ENCODE measurements around the gene WDR72.

WDR72 gene

DNA sequence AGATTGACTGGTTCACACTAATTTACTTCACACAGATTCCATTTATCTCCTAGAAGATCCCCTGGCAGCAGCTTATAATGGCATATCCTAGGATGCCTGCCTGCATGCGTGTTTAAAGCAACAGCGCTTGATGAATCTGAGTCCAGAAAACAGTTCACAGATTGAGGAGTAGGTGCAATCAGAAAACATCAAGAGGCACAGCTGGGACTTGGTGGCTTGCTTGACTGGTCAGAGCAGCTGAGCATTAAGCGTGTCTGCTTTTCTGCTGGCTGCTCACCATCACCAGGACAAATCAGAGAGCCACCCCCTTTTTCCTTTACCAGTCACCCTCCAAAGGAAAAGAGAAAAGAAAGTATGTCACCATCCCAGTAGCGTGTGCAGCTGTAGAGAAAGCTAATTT, 223.6 kb downstream of the WDR72 start (continued):
- TF ChIP-seq, protein P1, sequence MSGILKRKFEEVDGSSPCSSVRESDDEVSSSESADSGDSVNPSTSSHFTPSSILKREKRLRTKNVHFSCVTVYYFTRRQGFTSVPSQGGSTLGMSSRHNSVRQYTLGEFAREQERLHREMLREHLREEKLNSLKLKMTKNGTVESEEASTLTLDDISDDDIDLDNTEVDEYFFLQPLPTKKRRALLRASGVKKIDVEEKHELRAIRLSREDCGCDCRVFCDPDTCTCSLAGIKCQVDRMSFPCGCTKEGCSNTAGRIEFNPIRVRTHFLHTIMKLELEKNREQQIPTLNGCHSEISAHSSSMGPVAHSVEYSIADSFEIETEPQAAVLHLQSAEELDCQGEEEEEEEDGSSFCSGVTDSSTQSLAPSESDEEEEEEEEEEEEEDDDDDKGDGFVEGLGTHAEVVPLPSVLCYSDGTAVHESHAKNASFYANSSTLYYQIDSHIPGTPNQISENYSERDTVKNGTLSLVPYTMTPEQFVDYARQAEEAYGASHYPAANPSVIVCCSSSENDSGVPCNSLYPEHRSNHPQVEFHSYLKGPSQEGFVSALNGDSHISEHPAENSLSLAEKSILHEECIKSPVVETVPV (CRISPR knock-in tag; IDR thresholded peaks at IDR 0.05): no peak
- no peak for TF ChIP-seq TOX (CRISPR knock-in tag; IDR thresholded peaks at IDR 0.05; ENCODE audit: borderline replicate concordance)
- TF ChIP-seq, protein P2, sequence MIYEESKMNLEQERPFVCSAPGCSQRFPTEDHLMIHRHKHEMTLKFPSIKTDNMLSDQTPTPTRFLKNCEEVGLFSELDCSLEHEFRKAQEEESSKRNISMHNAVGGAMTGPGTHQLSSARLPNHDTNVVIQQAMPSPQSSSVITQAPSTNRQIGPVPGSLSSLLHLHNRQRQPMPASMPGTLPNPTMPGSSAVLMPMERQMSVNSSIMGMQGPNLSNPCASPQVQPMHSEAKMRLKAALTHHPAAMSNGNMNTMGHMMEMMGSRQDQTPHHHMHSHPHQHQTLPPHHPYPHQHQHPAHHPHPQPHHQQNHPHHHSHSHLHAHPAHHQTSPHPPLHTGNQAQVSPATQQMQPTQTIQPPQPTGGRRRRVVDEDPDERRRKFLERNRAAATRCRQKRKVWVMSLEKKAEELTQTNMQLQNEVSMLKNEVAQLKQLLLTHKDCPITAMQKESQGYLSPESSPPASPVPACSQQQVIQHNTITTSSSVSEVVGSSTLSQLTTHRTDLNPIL (CRISPR knock-in tag; IDR thresholded peaks at IDR 0.05; ENCODE audit: low read depth): no peak
- no peak for TF ChIP-seq ESRRG (CRISPR knock-in tag; IDR thresholded peaks at IDR 0.05)
- TF ChIP-seq TCF4 (CRISPR knock-in tag; IDR thresholded peaks at IDR 0.05; ENCODE audit: borderline replicate concordance): no peak

DNA sequence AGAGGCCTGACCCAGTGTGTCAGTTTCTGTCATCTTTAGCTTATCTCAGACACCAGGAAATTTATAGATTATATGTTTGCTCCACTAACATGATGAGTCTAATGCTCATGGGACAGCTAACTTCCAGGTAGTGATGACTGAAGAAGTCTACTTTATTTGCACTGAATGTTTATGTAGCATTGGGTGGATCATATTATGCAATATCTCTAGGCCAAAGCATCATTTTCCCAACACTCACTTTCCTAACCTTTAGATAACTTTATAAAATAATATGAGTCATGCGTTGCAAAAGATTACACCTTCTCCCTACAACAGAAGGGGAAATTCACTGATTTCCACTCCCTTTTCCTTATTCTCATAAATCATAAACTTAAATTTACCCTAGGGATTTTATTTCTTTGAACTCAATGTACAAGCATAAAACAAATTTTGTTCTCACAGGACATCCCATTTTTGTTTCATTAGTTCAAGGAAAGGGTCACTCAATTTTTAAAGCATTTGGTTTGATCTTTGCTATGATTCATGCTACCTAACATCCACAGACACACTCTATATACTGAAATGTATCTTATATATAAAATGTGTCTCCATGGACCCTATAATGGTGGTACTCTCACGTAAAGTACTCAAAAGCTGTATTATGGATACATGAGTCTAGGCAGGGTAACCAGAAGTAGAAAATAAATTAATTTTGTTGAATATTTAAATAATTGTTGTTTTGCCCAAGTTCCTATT, 225.2 kb downstream of the WDR72 start:
- ATAC-seq: no peak
- TF ChIP-seq ZNF565 (CRISPR knock-in tag; conservative IDR thresholded peaks at IDR 0.05; ENCODE audit: low read depth) (no peak), CSDC2 (CRISPR knock-in tag; IDR thresholded peaks at IDR 0.05) (no peak), TOX (CRISPR knock-in tag; IDR thresholded peaks at IDR 0.05; ENCODE audit: borderline replicate concordance) (no peak), PPARA (CRISPR knock-in tag; IDR thresholded peaks at IDR 0.05; ENCODE audit: borderline replicate concordance) (no peak), ZFP30 (CRISPR knock-in tag; IDR thresholded peaks at IDR 0.05) (no peak)
- TF ChIP-seq, protein P3, sequence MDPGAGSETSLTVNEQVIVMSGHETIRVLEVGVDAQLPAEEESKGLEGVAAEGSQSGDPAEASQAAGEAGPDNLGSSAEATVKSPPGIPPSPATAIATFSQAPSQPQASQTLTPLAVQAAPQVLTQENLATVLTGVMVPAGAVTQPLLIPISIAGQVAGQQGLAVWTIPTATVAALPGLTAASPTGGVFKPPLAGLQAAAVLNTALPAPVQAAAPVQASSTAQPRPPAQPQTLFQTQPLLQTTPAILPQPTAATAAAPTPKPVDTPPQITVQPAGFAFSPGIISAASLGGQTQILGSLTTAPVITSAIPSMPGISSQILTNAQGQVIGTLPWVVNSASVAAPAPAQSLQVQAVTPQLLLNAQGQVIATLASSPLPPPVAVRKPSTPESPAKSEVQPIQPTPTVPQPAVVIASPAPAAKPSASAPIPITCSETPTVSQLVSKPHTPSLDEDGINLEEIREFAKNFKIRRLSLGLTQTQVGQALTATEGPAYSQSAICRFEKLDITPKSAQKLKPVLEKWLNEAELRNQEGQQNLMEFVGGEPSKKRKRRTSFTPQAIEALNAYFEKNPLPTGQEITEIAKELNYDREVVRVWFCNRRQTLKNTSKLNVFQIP (CRISPR knock-in tag; IDR thresholded peaks at IDR 0.05; ENCODE audit: borderline replicate concordance, low read depth): no peak

DNA sequence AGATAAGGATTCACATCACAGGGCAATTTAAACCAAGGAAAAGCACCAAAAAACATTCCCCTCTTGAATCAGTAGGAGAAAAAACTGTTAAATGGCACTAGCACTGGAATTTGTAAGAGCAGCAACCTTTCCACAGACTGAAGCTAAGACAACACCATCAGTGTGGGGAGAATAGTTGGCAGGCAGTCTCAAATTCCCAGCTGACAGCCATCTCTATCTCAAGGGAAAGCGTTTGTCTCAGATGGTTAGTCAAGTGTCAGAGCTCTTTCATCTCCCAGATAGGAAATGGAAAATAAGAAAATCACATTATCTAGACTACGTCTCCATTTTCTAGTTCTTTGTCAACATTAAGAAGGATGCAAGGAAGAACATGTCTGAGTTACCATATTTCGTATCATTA, 228.7 kb downstream of the WDR72 start:
- no peak for ATAC-seq
- TF ChIP-seq ZC3H10 (CRISPR knock-in tag; IDR thresholded peaks at IDR 0.05): no peak
- no peak for TF ChIP-seq RARB (CRISPR knock-in tag; IDR thresholded peaks at IDR 0.05)
- no peak for TF ChIP-seq OSR1 (CRISPR knock-in tag; IDR thresholded peaks at IDR 0.05)
- no peak for TF ChIP-seq ZNF565 (CRISPR knock-in tag; conservative IDR thresholded peaks at IDR 0.05; ENCODE audit: low read depth)
- TF ChIP-seq, protein P2 (CRISPR knock-in tag; IDR thresholded peaks at IDR 0.05; ENCODE audit: low read depth): no peak
- no peak for TF ChIP-seq ZFP30 (CRISPR knock-in tag; IDR thresholded peaks at IDR 0.05)
- no peak for TF ChIP-seq ZNF8 (CRISPR knock-in tag; IDR thresholded peaks at IDR 0.05)
- TF ChIP-seq, protein P1 (CRISPR knock-in tag; IDR thresholded peaks at IDR 0.05): no peak

DNA sequence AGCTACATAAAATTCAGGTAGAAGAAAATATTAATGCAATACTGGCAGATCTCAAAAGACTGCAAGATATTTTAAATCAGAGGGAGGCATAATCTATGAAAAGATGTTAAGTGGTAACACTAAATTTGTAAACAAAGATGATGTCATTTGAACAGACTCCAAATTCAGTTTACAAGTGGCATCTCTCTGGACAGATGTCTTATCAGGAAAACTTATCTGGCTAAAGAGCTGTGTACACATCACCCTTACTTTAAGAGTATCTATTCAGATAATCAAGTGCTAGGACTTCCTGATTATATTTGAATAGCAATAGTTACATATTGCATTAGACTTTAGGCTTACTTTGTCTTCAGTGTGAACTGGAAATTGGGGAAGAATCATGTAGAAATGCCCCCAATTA, 231.5 kb downstream of the WDR72 start:
- no peak for ATAC-seq
- TF ChIP-seq SNAI2 (CRISPR knock-in tag; IDR thresholded peaks at IDR 0.05) (no peak), PPARA (CRISPR knock-in tag; IDR thresholded peaks at IDR 0.05; ENCODE audit: borderline replicate concordance) (no peak), ZC3H10 (CRISPR knock-in tag; IDR thresholded peaks at IDR 0.05) (no peak), ESRRG (CRISPR knock-in tag; IDR thresholded peaks at IDR 0.05) (no peak), ARNTL (CRISPR knock-in tag; IDR thresholded peaks at IDR 0.05; ENCODE audit: borderline replicate concordance, low read depth) (no peak), BACH2 (CRISPR knock-in tag; IDR thresholded peaks at IDR 0.05; ENCODE audit: borderline replicate concordance) (no peak), TCF4 (CRISPR knock-in tag; IDR thresholded peaks at IDR 0.05; ENCODE audit: borderline replicate concordance) (no peak), ZFP3 (CRISPR knock-in tag; IDR thresholded peaks at IDR 0.05) (no peak), ISL1 (CRISPR knock-in tag; IDR thresholded peaks at IDR 0.05) (no peak), CSDC2 (CRISPR knock-in tag; IDR thresholded peaks at IDR 0.05) (no peak), GLIS3 (CRISPR knock-in tag; IDR thresholded peaks at IDR 0.05) (no peak), TOX (CRISPR knock-in tag; IDR thresholded peaks at IDR 0.05; ENCODE audit: borderline replicate concordance) (no peak), ZFP30 (CRISPR knock-in tag; IDR thresholded peaks at IDR 0.05) (no peak), RARB (CRISPR knock-in tag; IDR thresholded peaks at IDR 0.05) (no peak)
- TF ChIP-seq, protein P2 (CRISPR knock-in tag; IDR thresholded peaks at IDR 0.05; ENCODE audit: low read depth): no peak
- TF ChIP-seq, protein P4, sequence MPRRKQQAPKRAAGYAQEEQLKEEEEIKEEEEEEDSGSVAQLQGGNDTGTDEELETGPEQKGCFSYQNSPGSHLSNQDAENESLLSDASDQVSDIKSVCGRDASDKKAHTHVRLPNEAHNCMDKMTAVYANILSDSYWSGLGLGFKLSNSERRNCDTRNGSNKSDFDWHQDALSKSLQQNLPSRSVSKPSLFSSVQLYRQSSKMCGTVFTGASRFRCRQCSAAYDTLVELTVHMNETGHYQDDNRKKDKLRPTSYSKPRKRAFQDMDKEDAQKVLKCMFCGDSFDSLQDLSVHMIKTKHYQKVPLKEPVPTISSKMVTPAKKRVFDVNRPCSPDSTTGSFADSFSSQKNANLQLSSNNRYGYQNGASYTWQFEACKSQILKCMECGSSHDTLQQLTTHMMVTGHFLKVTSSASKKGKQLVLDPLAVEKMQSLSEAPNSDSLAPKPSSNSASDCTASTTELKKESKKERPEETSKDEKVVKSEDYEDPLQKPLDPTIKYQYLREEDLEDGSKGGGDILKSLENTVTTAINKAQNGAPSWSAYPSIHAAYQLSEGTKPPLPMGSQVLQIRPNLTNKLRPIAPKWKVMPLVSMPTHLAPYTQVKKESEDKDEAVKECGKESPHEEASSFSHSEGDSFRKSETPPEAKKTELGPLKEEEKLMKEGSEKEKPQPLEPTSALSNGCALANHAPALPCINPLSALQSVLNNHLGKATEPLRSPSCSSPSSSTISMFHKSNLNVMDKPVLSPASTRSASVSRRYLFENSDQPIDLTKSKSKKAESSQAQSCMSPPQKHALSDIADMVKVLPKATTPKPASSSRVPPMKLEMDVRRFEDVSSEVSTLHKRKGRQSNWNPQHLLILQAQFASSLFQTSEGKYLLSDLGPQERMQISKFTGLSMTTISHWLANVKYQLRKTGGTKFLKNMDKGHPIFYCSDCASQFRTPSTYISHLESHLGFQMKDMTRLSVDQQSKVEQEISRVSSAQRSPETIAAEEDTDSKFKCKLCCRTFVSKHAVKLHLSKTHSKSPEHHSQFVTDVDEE (CRISPR knock-in tag; IDR thresholded peaks at IDR 0.05): no peak
- TF ChIP-seq, protein P1 (CRISPR knock-in tag; IDR thresholded peaks at IDR 0.05): no peak

Data from SK-N-SH treated with all-trans-retinoic acid at 6 μM for 48 hours (cell line).